Measurements from ENCODE around the gene ZNF430. TPM values are rescaled to one million over a fixed set of nuclear protein-coding genes. Genes with fewer than 3 reads are reported as not detected.

The ZNF430 gene
- total and polyA plus RNA-seq, 2 donors (not counting 1 experiment from before 2014, with no cell fraction given) = 27.5 to 45.4 TPM

- peak; percentile 100 for ATAC-seq (ENCODE audit: low read depth)
- no peaks in the 10 kb centered on the region for H3K36me3 ChIP-seq (replicated peaks in 1 of 2; ENCODE audit: control extremely low read depth in 1 of 2, control insufficient read depth in 1 of 2, extremely low read depth in 1 of 2, insufficient read depth in 2 of 2, low read length in 1 of 2)
- TF ChIP-seq EZH2 (IDR thresholded peaks at IDR 0.05; ENCODE audit: borderline replicate concordance, insufficient read depth, low read depth, low read length, poor library complexity, severe bottlenecking) (no peak), CTCF (IDR thresholded peaks at IDR 0.05) (no peak)
- H3K4me2 ChIP-seq (replicated peaks; ENCODE audit: low read depth, low read length, poor library complexity, severe bottlenecking) = peak within 1 kb of the TSS; percentile 78
- POLR2A ChIA-PET = interaction anchor here (0.5 to 1.1 kb wide), 4 partner anchors 247 to 940 kb away, joined by 3 to 5 read pairs (median 4); partner anchors contain the start of gene ZNF708
- H3K9ac ChIP-seq (ENCODE audit: low read length) = peak within 1 kb of the TSS; percentile 90
- intact Hi-C loops (cut with micrococcal nuclease) = loop anchor here (1.0 to 5.0 kb wide), 5 partner anchors 61 to 423 kb away; partner anchors contain the start of genes ZNF429, ZNF430, ZNF493 and ZNF85
- CTCF ChIA-PET = no interaction called here
- H4K20me1 ChIP-seq (ENCODE audit: control insufficient read depth, insufficient read depth, low read length, poor library complexity, severe bottlenecking) = no peaks in the 10 kb centered on the region
- H3K9me3 ChIP-seq (ENCODE audit: control extremely low read depth in 1 of 3, control insufficient read depth in 2 of 3, insufficient read depth in 1 of 3, low read length in 2 of 3) = no peaks in the 10 kb centered on the region
- 0% methylated on average over 32 of the region's 38 CpGs for WGBS (ENCODE audit: insufficient coverage)
- Mint-ChIP-seq H3K27me3 (no peaks in the 10 kb centered on the region), H3K4me3 (peak within 1 kb of the TSS; percentile 99), H3K9me3 (ENCODE audit: insufficient read depth) (no peaks in the 10 kb centered on the region), H3K27ac (peak within 1 kb of the TSS; percentile 94), H3K4me1 (peaks cover 14% of the 10 kb centered on the region)
- peak; percentile 84 for DNase-seq
- peaks cover 0 to 3% of the 10 kb centered on the region in 2 donors for H3K4me1 ChIP-seq (ENCODE audit: control insufficient read depth in 2 of 2, insufficient read depth in 2 of 2, low read length in 2 of 2)
- H3K4me3 ChIP-seq (ENCODE audit: control extremely low read depth in 1 of 5, extremely low read depth in 1 of 5, insufficient read depth in 1 of 5, low read depth in 2 of 5, low read length in 4 of 5) = peak within 1 kb of the TSS in 4 of 5 experiments; percentile 87 to 96 (median 90)
- H2AFZ ChIP-seq (ENCODE audit: insufficient read depth, low read depth, low read length, poor library complexity, severe bottlenecking) = peak within 1 kb of the TSS; percentile 95
- H3K79me2 ChIP-seq (ENCODE audit: control insufficient read depth, insufficient read depth, low read length) = peaks cover 7% of the 10 kb centered on the region
- H3K27me3 ChIP-seq (replicated peaks in 1 of 4; ENCODE audit: control extremely low read depth in 1 of 4, control insufficient read depth in 3 of 4, insufficient read depth in 4 of 4, low read length in 3 of 4) = no peaks in the 10 kb centered on the region
- peak within 1 kb of the TSS; percentile 52 to 57 for H3K27ac ChIP-seq (ENCODE audit: low read length in 2 of 2)
Measured at GRCh38 chr19:21082011-21082975, 61.8 kb downstream of the ZNF430 start, which contains the start of gene ZNF714. TSS of gene ZNF714 (plus strand) at chr19:21082203. CDS start at chr19:21098269, 16,066 bp downstream.

All from B cell (primary cell).